A549 (cell line): Measurements from ENCODE around the gene PTGES. TPM values are rescaled to one million over a fixed set of nuclear protein-coding genes. Genes with fewer than 3 reads are reported as not detected.

ENCODE experiments used
- ATAC-seq, 2 experiments: fragments of 200-7000 bp in 1 of 2; fragments of >200 bp in 1 of 2; cut with Nextera tagmentation in 1 of 2; cut with Tn5 transposase in 1 of 2; 3 replicates each; pipeline versions ENCODE4 v1.8.0 to v1.9.1; 2018 to 2020; ENCODE audit warnings: mild to moderate bottlenecking in 1 of 2, moderate library complexity in 1 of 2
- CTCF ChIA-PET: fragments of 300-600 bp; sonication (Branson Sonifier 250); formaldehyde crosslinking; extraction: SDS; loops from one replicate; lab custom pipeline; 2021; ENCODE audit warnings: antibody characterized with exemption, inconsistent platforms; lab: Yijun Ruan, JAX
- POLR2A ChIA-PET: fragments of 350-600 bp; formaldehyde crosslinking; extraction: SDS; loops from one replicate; lab custom pipeline; 2021; ENCODE audit warnings: antibody characterized with exemption, inconsistent platforms; lab: Yijun Ruan, JAX
- DNase-seq, 2 experiments: peaks; one replicate each; pipeline versions ENCODE4 v3.0.0 to v3.0.0-alpha.2; 2011 to 2016; ENCODE audit warnings: low read depth in 1 of 2, low spot score in 1 of 2
- FAIRE-seq: peaks from 2 replicates; lab custom pipeline; 2011; peaks lifted over from hg19 to GRCh38; lab: Jason Lieb, UNC
- H3K27ac ChIP-seq, 2 experiments: fragments of >200 bp; sonication (Bioruptor Twin); formaldehyde crosslinking; 3 replicates each; pipeline ENCODE4 v1.5.1; 2016 to 2017
- H3K4me1 ChIP-seq: fragments of >200 bp; sonication (Bioruptor Twin); formaldehyde crosslinking; 3 replicates; pipeline ENCODE4 v1.6.1; 2016
- H3K4me2 ChIP-seq: fragments of >200 bp; sonication (Bioruptor Twin); formaldehyde crosslinking; 3 replicates; pipeline ENCODE4 v1.6.1; 2016
- H3K4me3 ChIP-seq: fragments of >200 bp; sonication (Bioruptor Twin); formaldehyde crosslinking; 3 replicates; pipeline ENCODE4 v1.5.1; 2016
- H3K9me3 ChIP-seq: fragments of >200 bp; sonication (Bioruptor Twin); formaldehyde crosslinking; 3 replicates; pipeline ENCODE4 v1.6.1; 2016
- ATOH8 ChIP-seq: fragments of 250-450 bp; sonication (Bioruptor Pico); IDR thresholded peaks from 2 replicates; pipeline ENCODE4 v1.5.0; 2020; ENCODE audit warnings: low read depth, mild to moderate bottlenecking, moderate library complexity
- CEBPB ChIP-seq, 2 experiments: fragments of >200 bp in 1 of 2; sonication (Bioruptor Twin) in 1 of 2; formaldehyde crosslinking in 1 of 2; IDR thresholded peaks; 2 replicates each; pipeline ENCODE4 v1.6.1; 2012 to 2016
- CHD4 ChIP-seq: fragments of 200-600 bp; sonication (generic); IDR thresholded peaks from 2 replicates; pipeline ENCODE4 v1.6.1; 2016; ENCODE audit warnings: antibody characterized with exemption, mild to moderate bottlenecking, borderline replicate concordance
- EHMT2 ChIP-seq: fragments of 200-600 bp; sonication (generic); IDR thresholded peaks from 2 replicates; pipeline ENCODE4 v1.6.1; 2016; ENCODE audit warnings: antibody characterized with exemption, low read depth, mild to moderate bottlenecking, moderate library complexity
- ELK1 ChIP-seq: fragments of 150-350 bp; IDR thresholded peaks from 2 replicates; pipeline ENCODE4 v1.6.1; 2014; ENCODE audit warnings: low read depth, mild to moderate bottlenecking, low read length
- EP300 ChIP-seq, 2 experiments: fragments of >200 bp; sonication (Bioruptor Twin); formaldehyde crosslinking; IDR thresholded peaks; 2 replicates in 1 of 2; 3 replicates in 1 of 2; pipeline ENCODE4 v1.6.1; 2016 to 2017
- HMGXB4 ChIP-seq: fragments of 250-450 bp; sonication (Bioruptor Pico); IDR thresholded peaks from 2 replicates; pipeline ENCODE4 v1.5.0; 2021; ENCODE audit warnings: mild to moderate bottlenecking, moderate library complexity, borderline replicate concordance
- JUNB ChIP-seq: fragments of >200 bp; sonication (Bioruptor Twin); formaldehyde crosslinking; IDR thresholded peaks from 2 replicates; pipeline ENCODE4 v1.6.1; 2016
- MAZ ChIP-seq: fragments of 150-350 bp; IDR thresholded peaks from 2 replicates; pipeline ENCODE4 v1.6.1; 2014; ENCODE audit warnings: antibody characterized with exemption, low read depth, low read length, borderline replicate concordance
- MYC ChIP-seq: IDR thresholded peaks from 2 replicates; pipeline ENCODE4 v1.6.1; 2012; ENCODE audit warnings: mild to moderate bottlenecking, inconsistent platforms, low read length, improper control_type of control experiment, borderline replicate concordance
- PBX3 ChIP-seq: IDR thresholded peaks from 2 replicates; pipeline ENCODE4 v1.6.1; 2012
- PHF8 ChIP-seq: fragments of 200-600 bp; sonication (generic); IDR thresholded peaks from 2 replicates; pipeline ENCODE4 v1.6.1; 2016; ENCODE audit warnings: low read depth, mild to moderate bottlenecking, antibody characterized with exemption, moderate library complexity, borderline replicate concordance
- RARB ChIP-seq: fragments of 250-450 bp; sonication (Bioruptor Pico); IDR thresholded peaks from 2 replicates; pipeline ENCODE4 v1.8.0; 2021; ENCODE audit warnings: mild to moderate bottlenecking, moderate library complexity
- RNF2 ChIP-seq: fragments of 200-600 bp; sonication (generic); IDR thresholded peaks from 2 replicates; pipeline ENCODE4 v1.6.1; 2016; ENCODE audit warnings: low read depth, mild to moderate bottlenecking, antibody characterized with exemption, moderate library complexity, borderline replicate concordance
- SREBF2 ChIP-seq: fragments of 450-650 bp; IDR thresholded peaks from 2 replicates; pipeline ENCODE4 v1.6.1; 2014; ENCODE audit warnings: mild to moderate bottlenecking, moderate library complexity
- ZC3H11A ChIP-seq: fragments of 450-650 bp; IDR thresholded peaks from 2 replicates; pipeline ENCODE4 v1.6.1; 2014; ENCODE audit warnings: antibody characterized with exemption, mild to moderate bottlenecking
- ZNF302 ChIP-seq: fragments of 250-450 bp; sonication (Bioruptor Pico); IDR thresholded peaks from 2 replicates; pipeline ENCODE4 v1.9.0; 2021; ENCODE audit warnings: inconsistent platforms, mild to moderate bottlenecking, moderate library complexity
- WGBS: methylation state at CpG from one replicate; pipeline ENCODE4 v1.1.6; 2017; ENCODE audit errors: missing lambda C conversion rate; 5-methylcytosine and 5-hydroxymethylcytosine counted together
- polyA plus RNA-seq, 4 experiments: library from polyadenylated mRNA; depleted of rRNA in 3 of 4; stranded (reverse); fragments of >200 nt; fragmentation: RNase III in 1 of 4; extraction: RNeasy Plus Mini Kit Qiagen cat#74134 plus additional on column Dnase treatment in 1 of 4; gene quantifications; 2 replicates in 3 of 4; 3 replicates in 1 of 4; pipeline ENCODE4 v1.2.3, GENCODE V29; 2011 to 2017

Gene PTGES
- polyA plus RNA-seq, 2 of the 4 experiments (the other 2 are of a cell fraction), result 19.1 to 58.8 TPM

GRCh38 chr9:129716091-129716490 is 36.8 kb downstream of the PTGES start:
- no peaks in the 10 kb centered on the region for H3K4me1 ChIP-seq
- POLR2A ChIA-PET, result no interaction called here
- no peak for ATAC-seq
- DNase-seq, result no peak
- no peak for FAIRE-seq
- 78% methylated on average over 5 of the region's 5 CpGs for WGBS
- no peak overlapping the region for H3K4me2 ChIP-seq
- H3K4me3 ChIP-seq, result no peak overlapping the region
- TF ChIP-seq CHD4, result no peak
- no peaks in the 10 kb centered on the region for H3K9me3 ChIP-seq
- no peak overlapping the region for H3K27ac ChIP-seq
- CTCF ChIA-PET, result interaction anchor here (1.2 to 7.8 kb wide), 6 partner anchors 11 to 74 kb away, joined by 3 to 61 read pairs (median 6); no protein-coding TSS in a partner anchor

- no peak overlapping the region for H3K27ac ChIP-seq
- no peak overlapping the region for H3K4me3 ChIP-seq
- ChIA-PET POLR2A (no interaction called here), CTCF (interaction anchor here (1.1 to 7.8 kb wide), 8 partner anchors 12 to 73 kb away, joined by 4 to 61 read pairs (median 4); partner anchors contain the start of gene ASB6)
- no peak overlapping the region for H3K4me2 ChIP-seq
- FAIRE-seq (no peak), ATAC-seq (no peak), DNase-seq (no peak)
- H3K4me1 ChIP-seq, result no peaks in the 10 kb centered on the region
- 90% methylated on average over 13 of the region's 15 CpGs for WGBS
- TF ChIP-seq EHMT2 (no peak), ZC3H11A (no peak), HMGXB4 (CRISPR knock-in tag) (no peak), CEBPB (IDR thresholded peaks at IDR 0.05) (no peak), MYC (no peak), ZNF302 (CRISPR knock-in tag) (no peak), ELK1 (no peak), MAZ (no peak), ATOH8 (no peak), SREBF2 (no peak)
- no peaks in the 10 kb centered on the region for H3K9me3 ChIP-seq
These were observed 38.3 kb downstream of the PTGES start for GRCh38 chr9:129714511-129715061.

- ChIA-PET CTCF (interaction anchor here (0.7 to 7.8 kb wide), 12 partner anchors 8 to 546 kb away, joined by 3 to 61 read pairs (median 4); partner anchors contain the start of gene ASB6), POLR2A (no interaction called here)
- FAIRE-seq (no peak), DNase-seq (no peak), ATAC-seq (no peak)
- Histone ChIP-seq H3K4me1 (no peaks in the 10 kb centered on the region), H3K27ac (no peak overlapping the region), H3K4me3 (no peak overlapping the region), H3K9me3 (no peaks in the 10 kb centered on the region), H3K4me2 (no peak overlapping the region)
- 91% methylated on average over 10 of the region's 10 CpGs for WGBS
- no peak for TF ChIP-seq RNF2
- no peak for TF ChIP-seq PHF8
- no peak for TF ChIP-seq PBX3
- no peak for TF ChIP-seq RARB (CRISPR knock-in tag)
- TF ChIP-seq JUNB, result no peak
- no peak for TF ChIP-seq EP300 (IDR thresholded peaks at IDR 0.05)
These were observed 39.5 kb downstream of the PTGES start for GRCh38 chr9:129713402-129713679.
